CD4-positive, alpha-beta T cell treated with Interleukin-2 at 100 ng/mL for 4 hours (primary cell): Measurements from ENCODE around the gene STK25.

Source experiments
- DNase-seq: peaks from one replicate; pipeline ENCODE4 v3.0.0-alpha.2; 2020; ENCODE audit warnings: low spot score

STK25 gene

GRCh38 chr2:241493092-241493491, 15.3 kb downstream of the STK25 start:
- no peak for DNase-seq

DNA sequence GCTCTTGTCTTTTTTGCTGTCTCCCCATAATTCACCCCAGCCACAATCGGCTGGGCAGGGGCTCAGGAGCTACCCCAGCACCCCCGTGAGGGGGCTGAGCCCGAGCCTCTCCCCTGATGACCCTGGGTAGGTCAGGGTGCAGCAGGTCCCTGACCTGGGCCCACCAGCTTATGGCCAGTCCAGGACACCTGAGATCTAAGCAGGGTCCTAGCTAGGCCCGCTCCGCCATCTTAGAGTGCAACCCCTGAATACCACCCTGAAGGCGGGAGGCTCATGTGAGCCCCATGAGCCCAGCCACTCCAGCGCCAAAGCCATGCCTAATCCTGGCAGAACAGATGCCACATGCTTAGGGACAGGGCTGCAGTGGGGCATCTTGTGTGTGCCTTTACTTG, 16.2 kb downstream of the STK25 start:
- no peak for DNase-seq

GRCh38 chr2:241491549-241492173, 16.7 kb downstream of the STK25 start:
- DNase-seq, result no peak

DNA sequence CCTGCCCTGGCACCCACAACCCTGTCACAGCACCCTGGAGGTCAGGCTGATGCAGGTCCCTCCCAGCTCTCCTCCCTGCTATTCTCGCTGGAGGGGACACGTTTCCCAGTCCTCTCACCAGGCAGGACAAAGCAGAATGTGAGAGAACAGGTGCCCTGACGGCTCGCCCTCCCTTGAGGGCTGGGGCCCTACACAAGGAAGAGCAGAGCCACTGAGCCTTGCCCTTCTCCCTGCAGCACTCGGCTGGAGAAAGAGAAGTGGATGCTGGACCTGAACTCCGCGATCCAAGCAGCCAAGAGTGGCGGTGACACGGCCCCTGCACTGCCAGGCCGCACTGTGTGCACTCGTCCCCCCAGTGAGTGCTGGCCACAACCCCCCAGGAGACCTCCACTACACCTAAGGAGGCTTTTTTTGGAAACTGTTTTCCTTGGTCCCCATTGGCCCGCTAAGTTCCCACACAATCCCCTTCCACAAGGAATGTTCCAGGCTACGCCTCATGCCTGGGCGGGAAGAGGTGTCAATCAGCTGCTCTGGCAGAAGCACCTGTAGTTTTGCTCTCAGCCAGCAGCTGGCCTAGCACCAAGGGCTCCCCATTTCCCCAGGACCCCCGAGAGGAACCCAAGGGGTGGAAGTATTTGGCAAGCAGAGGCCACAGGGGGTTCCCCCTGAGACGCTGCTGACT, 17.4 kb downstream of the STK25 start:
- no peak for DNase-seq

- DNase-seq, result no peak
Measured at GRCh38 chr2:241489733-241490680, 18.4 kb downstream of the STK25 start.

DNA sequence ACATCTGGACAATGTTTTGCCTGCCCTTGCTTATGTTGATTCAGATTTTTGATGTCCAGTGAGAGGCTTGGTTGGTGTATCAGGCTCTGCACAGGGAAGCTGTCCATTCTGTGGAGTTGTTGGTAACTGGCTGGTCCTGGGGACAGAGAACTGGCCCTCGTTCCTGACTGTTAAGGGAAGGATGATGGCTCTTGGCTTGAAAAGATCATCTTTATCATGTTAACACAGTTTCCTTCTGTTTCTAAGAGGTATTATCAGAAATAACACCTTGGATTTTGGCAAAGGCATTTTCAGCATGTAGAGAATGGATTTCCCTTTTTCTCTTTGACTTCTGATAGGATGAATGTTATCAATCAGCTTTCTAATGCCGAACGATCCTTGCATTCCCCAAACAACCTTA, 19.3 kb downstream of the STK25 start:
- DNase-seq, result no peak

DNA sequence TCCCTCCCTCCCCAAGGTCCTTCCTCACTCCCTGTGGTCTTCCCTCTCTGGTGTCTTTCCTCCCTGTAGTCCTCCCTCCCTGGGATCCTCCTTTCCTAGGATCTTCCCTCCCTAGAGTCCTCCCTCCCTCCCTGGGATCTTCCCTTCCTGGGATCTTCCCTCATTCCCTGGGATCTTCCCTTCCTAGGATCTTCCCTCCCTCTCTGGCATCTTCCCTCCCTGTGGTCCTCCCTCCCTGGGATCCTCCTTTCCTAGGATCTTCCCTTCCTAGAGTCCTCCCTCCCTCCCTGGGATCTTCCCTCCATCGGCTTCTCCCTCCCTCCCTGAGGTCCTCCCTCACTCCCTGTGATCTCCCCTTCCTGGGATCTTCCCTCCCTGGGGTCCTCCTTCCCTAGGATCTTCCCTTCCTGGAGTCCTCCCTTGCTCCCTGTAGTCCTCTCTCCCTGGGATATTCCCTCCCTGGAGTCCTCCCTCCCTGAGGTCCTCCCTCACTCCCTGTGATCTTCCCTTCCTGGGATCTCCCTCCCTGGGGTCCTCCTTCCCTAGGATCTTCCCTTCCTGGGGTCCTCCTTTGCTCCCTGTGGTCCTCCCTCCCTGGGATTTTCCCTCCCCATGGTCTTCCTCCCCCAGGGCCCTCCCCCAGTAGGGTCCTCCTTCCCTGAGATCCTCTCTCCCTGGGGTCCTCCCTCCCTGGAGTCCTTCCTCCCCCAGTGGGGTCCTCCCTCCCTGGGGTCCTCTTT, 23.0 kb downstream of the STK25 start:
- DNase-seq, result no peak

- DNase-seq, result no peak
Measured at GRCh38 chr2:241483305-241483704, 25.1 kb downstream of the STK25 start.

DNA sequence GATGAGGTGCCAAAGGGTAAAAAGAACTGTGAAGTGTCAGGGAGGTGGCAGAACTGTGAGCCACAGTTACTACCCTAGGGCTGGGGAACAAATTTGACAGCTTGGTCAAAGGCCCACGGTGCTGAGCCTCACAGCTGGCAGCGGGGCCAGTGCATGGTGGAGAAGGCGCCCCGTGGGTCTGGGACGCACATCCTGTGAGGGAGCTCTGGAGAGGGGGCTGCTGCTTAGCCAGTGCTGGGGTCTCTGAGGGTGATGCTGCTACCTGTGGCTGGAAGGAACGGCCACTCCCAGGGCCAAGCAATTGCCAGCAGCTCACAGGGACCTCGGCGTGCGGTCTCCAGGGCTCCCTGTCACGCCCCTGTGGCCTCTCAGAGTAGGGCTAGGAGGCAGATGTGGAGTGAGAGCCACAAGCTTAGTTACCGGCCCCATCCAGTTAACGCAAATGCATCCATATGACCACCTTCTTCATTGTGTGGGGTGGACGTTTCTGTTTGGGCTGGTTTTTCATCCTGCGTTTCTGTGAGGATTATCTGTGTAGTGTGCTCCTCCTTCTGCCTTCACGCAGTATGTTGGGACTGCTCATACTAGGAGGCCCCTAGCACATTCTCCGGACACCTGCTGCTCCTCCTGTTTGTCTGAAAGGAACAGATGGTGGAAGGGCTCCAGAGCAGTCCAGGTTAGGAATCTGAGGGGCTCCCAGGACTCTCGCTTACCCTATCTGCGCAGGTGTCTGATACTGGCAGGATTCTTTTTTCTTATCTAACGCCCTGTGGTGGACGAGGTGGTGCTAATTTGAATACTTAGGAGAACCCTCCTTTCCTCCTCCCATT, 26.0 kb downstream of the STK25 start:
- no peak for DNase-seq

DNA sequence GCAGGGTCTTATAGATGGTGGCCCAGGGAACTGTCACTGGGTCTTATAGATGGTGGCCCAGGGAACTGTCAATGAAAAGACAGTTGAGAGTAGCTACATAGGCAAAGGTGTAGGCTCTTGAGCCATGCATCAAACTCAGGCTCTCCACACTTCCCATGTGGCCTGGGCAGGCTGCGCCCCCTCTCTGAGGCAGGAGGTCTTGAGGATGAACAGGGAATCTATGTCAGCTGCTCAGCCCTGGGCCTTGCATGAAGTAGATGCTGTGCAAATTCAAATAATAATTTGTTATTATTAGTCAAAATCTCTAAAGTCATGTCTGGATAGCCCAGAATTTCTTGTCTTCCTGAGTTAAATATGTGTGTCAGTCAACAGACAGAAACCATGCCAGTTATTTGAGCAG, 26.7 kb downstream of the STK25 start:
- no peak for DNase-seq

DNA sequence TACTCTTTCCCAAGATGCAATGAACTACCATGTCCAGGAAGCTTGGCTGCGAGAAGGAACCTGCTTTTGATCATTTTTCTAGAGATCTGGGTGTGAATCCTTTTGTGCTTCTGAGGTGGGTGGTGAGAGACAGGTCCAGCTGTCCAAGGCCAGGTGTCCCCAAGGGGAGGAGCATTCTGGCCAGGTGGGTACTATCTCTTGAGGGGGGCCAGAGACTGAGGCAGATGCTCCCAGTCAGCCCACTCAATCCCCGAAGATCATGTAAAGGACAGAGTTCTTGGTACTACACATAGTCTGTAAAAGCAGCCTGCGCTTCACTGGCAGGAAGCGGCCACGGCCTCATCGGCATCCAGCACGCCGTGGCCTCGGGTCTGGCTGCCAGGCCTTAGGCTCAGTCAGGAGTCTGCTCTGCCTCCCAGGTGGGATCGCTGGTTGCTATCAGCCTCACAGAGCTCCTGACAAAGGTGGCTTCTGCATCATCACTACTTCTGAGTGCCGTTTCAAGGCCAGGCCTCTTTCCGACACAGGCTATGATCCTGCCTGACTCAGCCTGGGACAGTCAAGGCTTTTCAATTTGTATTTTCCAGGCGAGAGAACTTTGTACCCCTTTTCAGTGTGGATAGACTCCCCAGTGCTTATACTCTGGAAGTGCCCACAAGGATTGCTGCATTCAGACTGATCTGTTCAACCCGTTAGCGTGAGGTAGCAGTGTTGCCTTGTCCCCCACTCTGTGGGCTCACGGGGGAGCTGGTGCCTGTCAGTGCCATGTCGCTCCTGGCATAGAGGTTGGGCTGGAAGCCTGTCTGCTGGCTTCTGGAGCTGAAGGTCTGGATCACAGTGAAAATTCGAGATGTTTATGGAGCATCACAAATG, 29.1 kb downstream of the STK25 start:
- DNase-seq, result no peak

DNA sequence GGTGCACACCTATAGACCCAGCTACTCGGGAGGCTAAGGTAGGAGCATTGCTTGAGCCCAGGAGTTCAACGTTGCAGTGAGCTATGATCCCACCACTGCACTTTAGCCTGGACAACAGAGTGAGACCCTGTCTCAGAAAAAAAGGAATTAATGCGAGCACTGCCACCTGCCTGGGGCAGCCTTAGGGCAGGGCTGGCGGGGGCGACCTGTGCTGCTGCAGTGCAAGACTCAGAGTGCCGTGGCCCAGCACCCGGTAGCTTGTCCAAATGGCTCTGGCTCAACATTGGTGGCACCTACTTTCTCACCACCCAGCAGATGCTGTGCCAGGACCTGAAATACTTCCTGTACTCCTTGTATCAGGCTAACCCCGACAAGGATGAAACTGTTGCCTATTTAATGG, 30.2 kb downstream of the STK25 start:
- DNase-seq, result no peak

DNA sequence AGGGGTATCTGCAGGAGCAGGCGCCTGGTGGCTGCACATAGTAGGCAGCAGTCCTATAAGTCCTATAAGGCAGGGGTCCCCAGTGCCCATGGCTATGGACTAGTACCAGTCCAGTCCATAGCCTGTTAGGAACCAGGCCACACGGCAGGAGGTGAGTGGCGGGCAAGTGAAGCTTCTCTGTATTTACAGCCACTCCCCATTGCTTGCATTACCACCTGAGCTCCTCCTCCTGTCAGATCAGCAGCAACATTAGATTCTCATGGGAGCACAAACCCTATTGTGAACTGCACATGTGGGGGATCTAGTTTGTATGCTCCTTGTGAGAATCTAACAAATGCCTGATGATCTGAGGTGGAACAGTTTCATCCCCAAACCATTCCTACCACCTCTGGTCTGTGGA, 33.1 kb downstream of the STK25 start:
- no peak for DNase-seq

GRCh38 chr2:241473399-241473798, 35.0 kb downstream of the STK25 start:
- DNase-seq, result no peak

GRCh38 chr2:241469746-241470145, 38.6 kb downstream of the STK25 start:
- DNase-seq, result no peak

DNA sequence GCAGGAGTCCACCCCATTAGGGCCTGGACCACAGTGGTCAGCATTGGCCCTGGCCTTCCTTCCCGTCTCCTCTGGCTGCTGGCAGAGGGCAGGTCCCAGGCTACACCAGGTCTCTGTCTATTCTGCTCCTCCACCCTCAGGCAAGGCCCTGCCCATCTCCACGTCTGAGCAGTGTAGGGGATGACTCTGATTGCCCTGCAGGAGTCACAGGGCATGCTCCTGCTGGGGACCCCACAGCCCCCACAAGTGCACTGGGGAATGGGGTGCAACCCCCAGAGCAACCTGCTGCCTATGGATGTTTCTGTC, 40.0 kb downstream of the STK25 start:
- DNase-seq, result no peak

DNA sequence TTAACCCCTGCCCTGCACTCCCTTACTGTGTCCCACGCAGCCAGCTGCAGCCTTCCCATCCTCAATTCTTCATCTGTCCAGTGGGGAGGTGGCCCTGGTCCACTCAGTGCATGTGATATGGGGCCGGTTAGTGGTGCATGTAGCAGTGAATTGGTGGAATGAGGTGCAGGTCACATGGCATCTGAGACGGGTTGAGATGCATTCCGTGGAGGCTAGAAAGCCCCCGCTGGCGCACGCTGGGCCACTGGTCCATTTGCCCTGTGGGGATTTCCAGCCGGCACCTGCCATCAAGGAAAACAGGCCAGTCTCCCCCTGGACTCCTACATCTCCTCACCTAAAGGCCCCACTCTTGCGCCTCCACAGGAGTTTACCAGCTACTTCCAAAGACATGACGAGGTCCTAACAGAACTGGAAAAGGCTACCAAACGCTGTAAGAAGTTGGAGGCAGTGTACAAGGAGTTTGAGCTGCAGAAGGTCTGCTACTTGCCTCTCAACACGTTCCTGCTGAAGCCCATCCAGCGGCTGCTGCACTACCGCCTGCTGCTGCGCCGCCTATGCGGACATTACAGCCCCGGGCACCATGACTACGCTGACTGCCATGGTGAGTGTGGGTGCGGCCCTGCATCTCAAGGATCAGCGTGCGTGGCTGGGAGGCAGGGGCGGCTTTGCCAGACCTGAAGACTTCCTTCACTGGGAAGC, 40.5 kb downstream of the STK25 start:
- no peak for DNase-seq

DNA sequence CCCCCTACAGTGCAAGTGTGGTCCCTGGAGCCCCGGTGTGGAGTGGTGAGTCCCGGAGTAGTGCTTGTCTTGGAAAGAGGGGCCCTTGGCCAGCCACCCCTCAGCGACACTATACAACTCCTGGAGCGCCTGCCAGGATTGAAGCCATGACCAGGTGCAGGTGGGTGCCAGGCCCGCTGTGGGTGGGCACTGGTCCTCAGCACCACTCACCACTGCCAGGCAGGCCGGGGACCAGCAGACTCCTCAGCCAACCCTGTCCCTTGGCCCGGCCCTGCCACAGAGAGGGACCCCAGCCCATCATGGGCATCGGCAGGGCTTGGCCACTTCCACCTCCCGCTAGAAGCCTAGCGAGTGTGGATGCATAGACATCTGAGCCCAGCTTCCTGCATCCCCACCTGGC, 42.2 kb downstream of the STK25 start:
- no peak for DNase-seq

DNA sequence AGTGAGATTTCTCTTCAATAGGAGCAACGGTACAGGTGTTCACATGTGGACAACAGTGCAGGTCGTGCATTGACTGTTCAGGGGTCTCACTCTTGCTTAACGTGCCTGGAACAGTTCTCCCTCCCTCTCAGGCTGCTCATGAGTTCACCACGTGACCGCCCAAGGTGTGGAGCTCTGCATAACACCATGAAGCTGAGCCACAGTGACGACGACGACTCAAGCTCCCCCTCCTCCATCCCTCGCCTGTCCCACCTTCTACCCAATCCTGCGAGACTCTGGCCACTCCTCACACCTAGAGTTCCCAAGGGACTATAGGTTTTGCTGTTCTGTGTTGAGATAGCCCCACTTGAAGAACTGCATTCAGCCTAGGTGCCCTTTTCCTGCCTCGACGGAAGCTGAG, 42.8 kb downstream of the STK25 start:
- DNase-seq, result no peak
